Neural cell (in vitro differentiated cells): ENCODE data around the gene HUS1. TPM values are rescaled to one million over a fixed set of nuclear protein-coding genes. Genes with fewer than 3 reads are reported as not detected.
"Not testable (repeated sequence)": the region's sequence is repeated elsewhere in the genome, so short reads cannot be mapped to it uniquely, and the experiment has no call there.

Experiments
- H2AFZ ChIP-seq: fragments of 200-600, 300-800 bp; sonication (generic), shearing (Covaris generic); 2 replicates; pipeline ENCODE4 v1.6.0; 2014; ENCODE audit warnings: low read depth, mild to moderate bottlenecking, antibody characterized with exemption, low read length, moderate library complexity
- H3F3A ChIP-seq: fragments of 200-600 bp; shearing (Covaris generic); 2 replicates; pipeline ENCODE4 v1.6.1; 2016; ENCODE audit warnings: mild to moderate bottlenecking, moderate library complexity, mixed read lengths, antibody characterized with exemption, low read length; ENCODE audit not compliant: insufficient read depth, poor library complexity, severe bottlenecking
- H3K27ac ChIP-seq: fragments of 200-600, 300-800 bp; sonication (generic), shearing (Covaris generic); 2 replicates; pipeline ENCODE4 v1.5.1; 2014; ENCODE audit warnings: mild to moderate bottlenecking, low read length, moderate library complexity
- H3K27me3 ChIP-seq: fragments of 300-800, 200-600 bp; sonication (generic), shearing (Covaris generic); 2 replicates; pipeline ENCODE4 v1.6.0; 2014; ENCODE audit warnings: mild to moderate bottlenecking, low read depth, low read length, moderate library complexity; ENCODE audit not compliant: insufficient read depth
- H3K36me3 ChIP-seq: fragments of 300-800, 200-600 bp; sonication (generic), shearing (Covaris generic); 2 replicates; pipeline ENCODE4 v1.5.1; 2014; ENCODE audit warnings: mild to moderate bottlenecking, antibody characterized with exemption, low read length, moderate library complexity; ENCODE audit not compliant: insufficient read depth
- H3K4me2 ChIP-seq: fragments of 300-800, 200-600 bp; sonication (generic), shearing (Covaris generic); 2 replicates; pipeline ENCODE4 v1.6.0; 2014; ENCODE audit warnings: mild to moderate bottlenecking, low read length
- H3K4me3 ChIP-seq: fragments of 300-800, 200-600 bp; sonication (generic), shearing (Covaris generic); 2 replicates; pipeline ENCODE4 v1.5.1; 2014; ENCODE audit warnings: mild to moderate bottlenecking, low read length, moderate library complexity
- H3K79me2 ChIP-seq: fragments of 200-600 bp; shearing (Covaris generic); replicated peaks from 2 replicates; pipeline ENCODE4 v1.6.0; 2014; ENCODE audit warnings: mild to moderate bottlenecking, low read length, moderate library complexity; ENCODE audit not compliant: insufficient read depth
- H3K9ac ChIP-seq: fragments of 300-800, 200-600 bp; sonication (generic), shearing (Covaris generic); 2 replicates; pipeline ENCODE4 v1.6.1; 2016; ENCODE audit warnings: mild to moderate bottlenecking, low read length, mixed read lengths
- H3K9me2 ChIP-seq: fragments of 200-600 bp; shearing (Covaris generic); 2 replicates; pipeline ENCODE4 v1.6.1; 2016; ENCODE audit warnings: mild to moderate bottlenecking, low read length, mixed read lengths; ENCODE audit not compliant: insufficient read depth
- H3K9me3 ChIP-seq: fragments of 200-600, 300-800 bp; sonication (generic), shearing (Covaris generic); 2 replicates; pipeline ENCODE4 v1.6.1; 2016; ENCODE audit warnings: mild to moderate bottlenecking, mixed run types, low read length, moderate library complexity, mixed read lengths
- H4K20me1 ChIP-seq: fragments of 200-600 bp; shearing (Covaris generic); 2 replicates; pipeline ENCODE4 v1.6.1; 2016; ENCODE audit warnings: mild to moderate bottlenecking, mixed run types; ENCODE audit not compliant: insufficient read depth
- EP300 ChIP-seq: fragments of 450-650 bp; conservative IDR thresholded peaks from 2 replicates; pipeline ENCODE4 v1.6.1; 2014; ENCODE audit warnings: antibody characterized with exemption, mild to moderate bottlenecking, moderate library complexity; ENCODE audit not compliant: poor library complexity, severe bottlenecking
- EZH2 ChIP-seq: fragments of 200-600, 300-800 bp; shearing (Covaris generic), sonication (generic); IDR thresholded peaks from 2 replicates; pipeline ENCODE4 v1.6.1; 2014; ENCODE audit warnings: antibody characterized with exemption, low read length, borderline replicate concordance, mild to moderate bottlenecking; ENCODE audit not compliant: insufficient read depth, poor library complexity, severe bottlenecking
- MXI1 ChIP-seq: fragments of 450-650 bp; conservative IDR thresholded peaks from 2 replicates; pipeline ENCODE4 v1.6.1; 2014; ENCODE audit warnings: antibody characterized with exemption, mild to moderate bottlenecking; ENCODE audit not compliant: poor library complexity, severe bottlenecking
- POLR2AphosphoS5 ChIP-seq: IDR thresholded peaks from 2 replicates; pipeline ENCODE4 v1.6.1; 2012
- RAD21 ChIP-seq: fragments of 450-650 bp; conservative IDR thresholded peaks from 2 replicates; pipeline ENCODE4 v1.6.1; 2014; ENCODE audit warnings: antibody characterized with exemption, mild to moderate bottlenecking, moderate library complexity
- SMC3 ChIP-seq: fragments of 450-650 bp; conservative IDR thresholded peaks from 2 replicates; pipeline ENCODE4 v1.6.1; 2014; ENCODE audit warnings: antibody characterized with exemption, mild to moderate bottlenecking, moderate library complexity; ENCODE audit not compliant: poor library complexity
- TAF1 ChIP-seq: IDR thresholded peaks from 2 replicates; pipeline ENCODE4 v1.6.1; 2012; ENCODE audit warnings: low read depth
- polyA plus RNA-seq: library from polyadenylated mRNA; depleted of rRNA; stranded (reverse); fragments of >200 nt; gene quantifications from 2 replicates; pipeline ENCODE4 v1.2.3, GENCODE V29; 2014
- TF ChIP-seq, protein P1 (sequence below): fragments of 450-650 bp; IDR thresholded peaks from 2 replicates; pipeline ENCODE4 v1.5.1; 2014; ENCODE audit warnings: antibody characterized with exemption, mild to moderate bottlenecking, moderate library complexity; ENCODE audit not compliant: poor library complexity, severe bottlenecking
- TF ChIP-seq, protein P2 (sequence below): IDR thresholded peaks from 2 replicates; pipeline ENCODE4 v1.6.1; 2012; ENCODE audit warnings: borderline replicate concordance

The HUS1 gene
- polyA plus RNA-seq, 1 donor from 2014 or later, result 17.4 TPM

DNA sequence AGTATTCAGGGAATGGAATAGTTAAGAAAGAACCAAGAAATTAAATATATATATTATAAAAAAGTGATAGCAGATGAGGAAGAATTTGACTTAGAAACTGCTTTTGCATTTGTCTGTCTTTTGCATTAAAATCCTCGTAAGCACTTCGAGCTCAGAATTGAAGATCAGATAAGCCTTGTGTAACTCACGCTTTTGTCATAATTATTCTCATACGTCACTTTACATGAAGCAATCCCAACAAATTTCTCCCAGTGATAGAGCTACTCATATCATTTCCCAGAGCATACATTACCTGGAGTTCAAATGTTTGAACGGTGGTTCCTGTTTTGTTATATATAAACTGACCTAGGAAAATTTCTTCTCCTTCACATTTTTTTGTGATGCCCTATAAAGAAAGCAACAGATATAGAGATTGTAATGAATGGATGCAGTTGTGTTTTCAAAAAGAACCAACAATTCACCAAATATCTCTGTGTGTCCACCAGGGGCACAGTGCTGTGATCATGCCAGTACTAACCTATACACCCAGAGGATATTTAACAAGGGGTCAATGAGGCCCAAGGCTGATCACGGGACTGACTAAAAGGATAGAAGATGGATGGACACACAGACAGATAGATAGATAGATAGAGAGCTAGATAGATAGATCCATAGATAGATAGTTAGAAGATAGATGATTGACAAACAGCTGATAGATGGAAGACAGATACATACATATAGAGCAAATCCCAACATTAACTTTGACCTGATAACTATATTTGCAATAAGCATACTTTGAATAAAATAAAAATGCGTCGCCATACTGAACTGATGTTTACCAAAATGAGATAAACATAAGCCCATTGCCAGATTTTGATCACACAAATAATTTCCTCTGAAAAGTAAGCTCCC, 9.3 kb upstream of the HUS1 start:
- Histone ChIP-seq H3K4me2 (no peak overlapping the region), H3F3A (no peaks in the 10 kb centered on the region), H3K9ac (no peak overlapping the region), H3K79me2 (no peaks in the 10 kb centered on the region), H4K20me1 (no peaks in the 10 kb centered on the region), H3K27ac (no peak overlapping the region), H3K27me3 (no peaks in the 10 kb centered on the region), H3K4me3 (no peak overlapping the region), H3K36me3 (no peaks in the 10 kb centered on the region), H3K9me2 (no peaks in the 10 kb centered on the region), H3K9me3 (no peaks in the 10 kb centered on the region), H2AFZ (no peak overlapping the region)
- TF ChIP-seq EP300 (no peak), EZH2 (no peak), SMC3 (no peak), MXI1 (no peak), TAF1 (no peak), RAD21 (no peak)
- TF ChIP-seq, protein P1, sequence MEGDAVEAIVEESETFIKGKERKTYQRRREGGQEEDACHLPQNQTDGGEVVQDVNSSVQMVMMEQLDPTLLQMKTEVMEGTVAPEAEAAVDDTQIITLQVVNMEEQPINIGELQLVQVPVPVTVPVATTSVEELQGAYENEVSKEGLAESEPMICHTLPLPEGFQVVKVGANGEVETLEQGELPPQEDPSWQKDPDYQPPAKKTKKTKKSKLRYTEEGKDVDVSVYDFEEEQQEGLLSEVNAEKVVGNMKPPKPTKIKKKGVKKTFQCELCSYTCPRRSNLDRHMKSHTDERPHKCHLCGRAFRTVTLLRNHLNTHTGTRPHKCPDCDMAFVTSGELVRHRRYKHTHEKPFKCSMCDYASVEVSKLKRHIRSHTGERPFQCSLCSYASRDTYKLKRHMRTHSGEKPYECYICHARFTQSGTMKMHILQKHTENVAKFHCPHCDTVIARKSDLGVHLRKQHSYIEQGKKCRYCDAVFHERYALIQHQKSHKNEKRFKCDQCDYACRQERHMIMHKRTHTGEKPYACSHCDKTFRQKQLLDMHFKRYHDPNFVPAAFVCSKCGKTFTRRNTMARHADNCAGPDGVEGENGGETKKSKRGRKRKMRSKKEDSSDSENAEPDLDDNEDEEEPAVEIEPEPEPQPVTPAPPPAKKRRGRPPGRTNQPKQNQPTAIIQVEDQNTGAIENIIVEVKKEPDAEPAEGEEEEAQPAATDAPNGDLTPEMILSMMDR, result peak; percentile 40
- TF ChIP-seq, protein P2, sequence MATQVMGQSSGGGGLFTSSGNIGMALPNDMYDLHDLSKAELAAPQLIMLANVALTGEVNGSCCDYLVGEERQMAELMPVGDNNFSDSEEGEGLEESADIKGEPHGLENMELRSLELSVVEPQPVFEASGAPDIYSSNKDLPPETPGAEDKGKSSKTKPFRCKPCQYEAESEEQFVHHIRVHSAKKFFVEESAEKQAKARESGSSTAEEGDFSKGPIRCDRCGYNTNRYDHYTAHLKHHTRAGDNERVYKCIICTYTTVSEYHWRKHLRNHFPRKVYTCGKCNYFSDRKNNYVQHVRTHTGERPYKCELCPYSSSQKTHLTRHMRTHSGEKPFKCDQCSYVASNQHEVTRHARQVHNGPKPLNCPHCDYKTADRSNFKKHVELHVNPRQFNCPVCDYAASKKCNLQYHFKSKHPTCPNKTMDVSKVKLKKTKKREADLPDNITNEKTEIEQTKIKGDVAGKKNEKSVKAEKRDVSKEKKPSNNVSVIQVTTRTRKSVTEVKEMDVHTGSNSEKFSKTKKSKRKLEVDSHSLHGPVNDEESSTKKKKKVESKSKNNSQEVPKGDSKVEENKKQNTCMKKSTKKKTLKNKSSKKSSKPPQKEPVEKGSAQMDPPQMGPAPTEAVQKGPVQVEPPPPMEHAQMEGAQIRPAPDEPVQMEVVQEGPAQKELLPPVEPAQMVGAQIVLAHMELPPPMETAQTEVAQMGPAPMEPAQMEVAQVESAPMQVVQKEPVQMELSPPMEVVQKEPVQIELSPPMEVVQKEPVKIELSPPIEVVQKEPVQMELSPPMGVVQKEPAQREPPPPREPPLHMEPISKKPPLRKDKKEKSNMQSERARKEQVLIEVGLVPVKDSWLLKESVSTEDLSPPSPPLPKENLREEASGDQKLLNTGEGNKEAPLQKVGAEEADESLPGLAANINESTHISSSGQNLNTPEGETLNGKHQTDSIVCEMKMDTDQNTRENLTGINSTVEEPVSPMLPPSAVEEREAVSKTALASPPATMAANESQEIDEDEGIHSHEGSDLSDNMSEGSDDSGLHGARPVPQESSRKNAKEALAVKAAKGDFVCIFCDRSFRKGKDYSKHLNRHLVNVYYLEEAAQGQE, result no peak

DNA sequence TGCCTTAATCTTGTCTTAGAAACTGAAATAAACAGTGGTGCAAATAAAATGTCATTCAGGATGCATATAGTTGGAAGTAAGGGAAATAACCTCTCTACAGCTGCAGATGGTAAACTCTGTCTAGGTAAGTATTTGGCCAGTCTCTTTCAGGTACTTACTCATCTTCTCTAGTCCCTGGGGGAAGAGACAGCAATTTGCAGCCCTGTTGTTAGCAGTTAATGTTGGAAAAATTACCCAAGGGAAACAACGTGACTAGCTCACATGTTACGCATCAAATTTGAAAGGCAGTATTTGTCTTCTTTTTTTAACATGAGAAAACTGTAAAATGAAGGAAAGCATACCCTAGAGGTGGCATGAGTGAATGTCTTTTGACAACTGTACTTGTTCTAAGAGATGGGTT, 3.2 kb upstream of the HUS1 start:
- H3K9me2 ChIP-seq, result no peaks in the 10 kb centered on the region
- peak overlapping the region; percentile 29 for H3K4me3 ChIP-seq
- no peaks in the 10 kb centered on the region for H3K27me3 ChIP-seq
- H3F3A ChIP-seq, result no peaks in the 10 kb centered on the region
- H3K27ac ChIP-seq, result peak overlapping the region; percentile 21
- H4K20me1 ChIP-seq, result no peaks in the 10 kb centered on the region
- H3K9me3 ChIP-seq, result no peaks in the 10 kb centered on the region
- H3K36me3 ChIP-seq, result peaks cover 3% of the 10 kb centered on the region
- H2AFZ ChIP-seq, result no peak overlapping the region
- no peak overlapping the region for H3K9ac ChIP-seq
- H3K79me2 ChIP-seq, result peaks cover 4% of the 10 kb centered on the region
- peak overlapping the region; percentile 47 for H3K4me2 ChIP-seq
- TF ChIP-seq, protein P1, result peak; percentile 47
- TF ChIP-seq, protein P2, result no peak
- TF ChIP-seq POLR2AphosphoS5 (peak; percentile 76), MXI1 (no peak), EP300 (peak; percentile 66), SMC3 (no peak), EZH2 (no peak), RAD21 (no peak), TAF1 (no peak)

DNA sequence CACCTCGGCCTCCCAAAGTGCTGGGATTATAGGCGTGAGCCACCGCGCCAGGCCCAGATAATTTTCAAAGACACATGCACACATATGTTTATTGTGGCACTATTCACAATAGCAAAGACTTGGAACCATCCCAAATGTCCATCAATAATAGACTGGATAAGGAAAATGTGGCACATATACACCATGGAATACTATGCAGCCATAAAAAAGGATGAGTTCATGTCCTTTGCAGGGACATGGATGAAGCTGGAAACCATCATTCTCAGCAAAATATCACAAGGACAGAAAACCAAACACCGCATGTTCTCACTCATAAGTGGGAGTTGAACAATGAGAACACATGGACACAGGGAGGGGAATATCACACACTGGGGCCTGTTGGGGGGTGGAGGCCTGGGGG, 1.2 kb upstream of the HUS1 start:
- not testable (repeated sequence) for H4K20me1 ChIP-seq, H3K4me3 ChIP-seq, H3K27me3 ChIP-seq, H3K9ac ChIP-seq, H3K27ac ChIP-seq, H3K4me2 ChIP-seq, H2AFZ ChIP-seq, H3K9me3 ChIP-seq, H3K9me2 ChIP-seq, H3F3A ChIP-seq, H3K79me2 ChIP-seq
- peaks cover 12% of the 10 kb centered on the region for H3K36me3 ChIP-seq
